Measurements from ENCODE around the gene SMG7.

DNA sequence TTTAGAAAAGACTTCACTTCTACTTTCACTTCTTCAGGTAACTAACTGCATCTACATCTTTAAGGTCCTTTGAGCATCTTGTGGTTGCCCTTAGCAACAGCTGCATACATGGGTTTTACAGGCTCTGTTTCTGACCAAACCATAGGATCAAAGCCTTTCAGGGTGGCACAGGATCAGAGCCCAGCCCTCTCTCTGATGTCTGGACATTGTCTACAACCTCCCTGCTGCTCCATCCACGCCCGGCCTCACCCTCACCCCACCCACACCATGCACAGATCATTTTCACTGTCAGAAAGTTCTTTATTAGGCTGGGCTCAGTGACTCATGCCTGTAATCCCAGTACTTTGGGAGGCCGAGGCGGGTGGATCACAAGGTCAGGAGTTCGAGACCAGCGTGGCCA lies 112.7 kb downstream of the SMG7 start:
- TF ChIP-seq, protein P1, sequence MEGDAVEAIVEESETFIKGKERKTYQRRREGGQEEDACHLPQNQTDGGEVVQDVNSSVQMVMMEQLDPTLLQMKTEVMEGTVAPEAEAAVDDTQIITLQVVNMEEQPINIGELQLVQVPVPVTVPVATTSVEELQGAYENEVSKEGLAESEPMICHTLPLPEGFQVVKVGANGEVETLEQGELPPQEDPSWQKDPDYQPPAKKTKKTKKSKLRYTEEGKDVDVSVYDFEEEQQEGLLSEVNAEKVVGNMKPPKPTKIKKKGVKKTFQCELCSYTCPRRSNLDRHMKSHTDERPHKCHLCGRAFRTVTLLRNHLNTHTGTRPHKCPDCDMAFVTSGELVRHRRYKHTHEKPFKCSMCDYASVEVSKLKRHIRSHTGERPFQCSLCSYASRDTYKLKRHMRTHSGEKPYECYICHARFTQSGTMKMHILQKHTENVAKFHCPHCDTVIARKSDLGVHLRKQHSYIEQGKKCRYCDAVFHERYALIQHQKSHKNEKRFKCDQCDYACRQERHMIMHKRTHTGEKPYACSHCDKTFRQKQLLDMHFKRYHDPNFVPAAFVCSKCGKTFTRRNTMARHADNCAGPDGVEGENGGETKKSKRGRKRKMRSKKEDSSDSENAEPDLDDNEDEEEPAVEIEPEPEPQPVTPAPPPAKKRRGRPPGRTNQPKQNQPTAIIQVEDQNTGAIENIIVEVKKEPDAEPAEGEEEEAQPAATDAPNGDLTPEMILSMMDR (IDR thresholded peaks at IDR 0.05 in 2 of 3, conservative IDR thresholded peaks at IDR 0.05 in 1 of 3; ENCODE audit: borderline replicate concordance in 1 of 3, insufficient read depth in 1 of 3, low read depth in 2 of 3, low read length in 2 of 3) = no peak
- TF ChIP-seq, protein P2, sequence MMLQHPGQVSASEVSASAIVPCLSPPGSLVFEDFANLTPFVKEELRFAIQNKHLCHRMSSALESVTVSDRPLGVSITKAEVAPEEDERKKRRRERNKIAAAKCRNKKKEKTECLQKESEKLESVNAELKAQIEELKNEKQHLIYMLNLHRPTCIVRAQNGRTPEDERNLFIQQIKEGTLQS (IDR thresholded peaks at IDR 0.05) = no peak
